HepG2 (cell line): Measurements from ENCODE around the gene SOX11. TPM values are rescaled to one million over a fixed set of nuclear protein-coding genes. Genes with fewer than 3 reads are reported as not detected.

Experiments used
- ATAC-seq: fragments of 200-7000 bp; cut with Tn5 transposase; 3 replicates; pipeline ENCODE4 v1.9.1; 2020; ENCODE audit warnings: mild to moderate bottlenecking, moderate library complexity
- BruUV-seq: library from RNA; stranded (reverse); fragments of 400-500 nt; replicated peaks from 2 replicates; lab custom pipeline; 2021; lab: Mats Ljungman, UMichigan
- CTCF ChIA-PET: fragments of 300-600 bp; formaldehyde crosslinking; extraction: SDS; loops from one replicate; lab custom pipeline; 2021; ENCODE audit warnings: low total read pairs, inconsistent platforms, low intra/inter-chr PET ratio; lab: Yijun Ruan, JAX
- POLR2A ChIA-PET: fragments of 350-600 bp; sonication (Branson Sonifier 250); formaldehyde crosslinking; loops from one replicate; lab custom pipeline; 2020; ENCODE audit warnings: antibody characterized with exemption, inconsistent platforms; lab: Yijun Ruan, JAX
- DNase-seq: peaks from one replicate; pipeline ENCODE4 v3.0.0-alpha.2; 2015; ENCODE audit warnings: low spot score
- FAIRE-seq: peaks from 3 replicates; lab custom pipeline; 2011; peaks lifted over from hg19 to GRCh38; lab: Jason Lieb, UNC
- H2AFZ ChIP-seq: one replicate; pipeline ENCODE4 v1.6.1; 2011; ENCODE audit warnings: low read length, inconsistent platforms
- H3K27ac ChIP-seq: fragments of 300-600 bp; 3 replicates; pipeline ENCODE4 v1.8.0; 2011; ENCODE audit warnings: mixed run types, mild to moderate bottlenecking, mixed read lengths, low read length, inconsistent platforms; ENCODE audit not compliant: insufficient read depth; ENCODE audit errors: extremely low read length
- H3K27me3 ChIP-seq, 2 experiments: fragments of 200-600 bp in 1 of 2; 2 replicates in 1 of 2; 3 replicates in 1 of 2; pipeline versions ENCODE4 v1.6.0 to v1.8.0; 2011; ENCODE audit warnings: low read length in 2 of 2, mild to moderate bottlenecking in 2 of 2, moderate library complexity in 2 of 2, inconsistent platforms in 1 of 2; ENCODE audit not compliant: insufficient read depth in 2 of 2, control insufficient read depth in 1 of 2
- H3K36me3 ChIP-seq, 2 experiments: fragments of 200-600 bp in 1 of 2; replicated peaks in 1 of 2; 2 replicates in 1 of 2; 3 replicates in 1 of 2; pipeline versions ENCODE4 v1.5.1 to v1.8.0; 2011; ENCODE audit warnings: low read length in 2 of 2, inconsistent platforms in 1 of 2; ENCODE audit not compliant: insufficient read depth in 2 of 2, control insufficient read depth in 1 of 2
- H3K4me1 ChIP-seq: 2 replicates; pipeline ENCODE4 v1.5.1; 2012; ENCODE audit warnings: low read length, inconsistent platforms; ENCODE audit not compliant: insufficient read depth
- H3K4me2 ChIP-seq: 2 replicates; pipeline ENCODE4 v1.6.0; 2011; ENCODE audit warnings: low read depth, low read length, inconsistent platforms
- H3K4me3 ChIP-seq, 3 experiments: fragments of 200-600 bp in 1 of 3; sonication (generic), shearing (Covaris generic) in 1 of 3; replicated peaks in 1 of 3; 2 replicates each; pipeline ENCODE4 v1.5.1; 2011 to 2016; ENCODE audit warnings: low read length in 3 of 3, inconsistent platforms in 2 of 3, low read depth in 2 of 3, mild to moderate bottlenecking in 2 of 3, control low read depth in 1 of 3, mixed read lengths in 1 of 3; ENCODE audit not compliant: insufficient read depth in 1 of 3
- H3K79me2 ChIP-seq: one replicate; pipeline ENCODE4 v1.6.1; 2011; ENCODE audit warnings: low read length, inconsistent platforms; ENCODE audit not compliant: insufficient read depth
- H3K9ac ChIP-seq: 2 replicates; pipeline ENCODE4 v1.6.0; 2011; ENCODE audit warnings: mild to moderate bottlenecking, low read depth, low read length, inconsistent platforms; ENCODE audit not compliant: insufficient read depth
- H3K9me3 ChIP-seq: 2 replicates; pipeline ENCODE4 v1.5.1; 2012; ENCODE audit warnings: mild to moderate bottlenecking, low read length
- H4K20me1 ChIP-seq: 2 replicates; pipeline ENCODE4 v1.6.0; 2011; ENCODE audit warnings: inconsistent platforms, mild to moderate bottlenecking, low read length, moderate library complexity; ENCODE audit not compliant: insufficient read depth
- GLMP ChIP-seq: sonication (generic); formaldehyde crosslinking; IDR thresholded peaks from 2 replicates; pipeline ENCODE4 v1.9.0; 2021; ENCODE audit warnings: missing genetic modification reagents, mild to moderate bottlenecking, borderline replicate concordance
- HIVEP1 ChIP-seq: sonication (generic); formaldehyde crosslinking; IDR thresholded peaks from 2 replicates; pipeline ENCODE4 v1.4.0; 2020; ENCODE audit warnings: mild to moderate bottlenecking, missing genetic modification reagents
- RAD21 ChIP-seq: fragments of 450-650 bp; formaldehyde crosslinking; IDR thresholded peaks from 2 replicates; pipeline ENCODE4 v1.5.0; 2020; ENCODE audit warnings: mild to moderate bottlenecking
- RBM39 ChIP-seq: fragments of 200-400 bp; formaldehyde crosslinking; IDR thresholded peaks from one replicate; pipeline ENCODE4 v1.6.1; 2018; ENCODE audit warnings: antibody characterized with exemption, mild to moderate bottlenecking, low read depth, low read length; ENCODE audit not compliant: poor library complexity, severe bottlenecking
- ZNF138 ChIP-seq: sonication (generic); formaldehyde crosslinking; IDR thresholded peaks from 2 replicates; pipeline ENCODE4 v1.5.0; 2020; ENCODE audit warnings: mild to moderate bottlenecking, low read depth, missing genetic modification reagents
- ZNF740 ChIP-seq: sonication (generic); formaldehyde crosslinking; IDR thresholded peaks from 2 replicates; pipeline ENCODE4 v1.4.0; 2020; ENCODE audit warnings: missing genetic modification reagents
- ZNF792 ChIP-seq: IDR thresholded peaks from 2 replicates; pipeline ENCODE4 v1.6.1; 2016
- ZNF800 ChIP-seq: sonication (generic); formaldehyde crosslinking; IDR thresholded peaks from 2 replicates; pipeline ENCODE4 v1.4.0; 2020; ENCODE audit warnings: missing genetic modification reagents
- in situ Hi-C: cut with HindIII; loops from 2 replicates; pipeline ENCODE4 v1.10.0; 2017; ENCODE audit warnings: low pct_unique_long_range_greater_than_20kb; ENCODE audit not compliant: extremely low pct_ligation_motif_present
- intact Hi-C: fragments of 100-400 bp; cut with micrococcal nuclease; formaldehyde crosslinking; loops from one replicate; pipeline ENCODE4 v1.10.0; 2022; ENCODE audit not compliant: unreplicated experiment
- polyA plus RNA-seq, 8 experiments: library from polyadenylated mRNA; depleted of rRNA in 3 of 8; stranded (reverse) in 7 of 8; unstranded in 1 of 8; fragments of >200 nt; fragmentation: Illumina TruSeq in 4 of 8; extraction: Trizol in 4 of 8; gene quantifications; 2 replicates each; pipeline versions ENCODE4 v1.2.1 to v1.2.3, GENCODE V29; 2011 to 2016; ENCODE audit warnings: low read depth in 4 of 8, missing spikeins in 1 of 8, mixed read lengths in 1 of 8; ENCODE audit not compliant: insufficient read depth in 1 of 8
- total RNA-seq, 5 experiments: library from RNA; depleted of rRNA; stranded (reverse); fragments of >200 nt; fragmentation: Illumina TruSeq; extraction: Trizol; gene quantifications; 2 replicates each; pipeline ENCODE4 v1.2.3, GENCODE V29; 2016; ENCODE audit warnings: low read depth in 1 of 5

Gene SOX11
- total and polyA plus RNA-seq, 2 of the 13 experiments (the other 11 are each of a cell fraction or from before 2014, with no cell fraction given): not detected

GRCh38 chr2:5725794-5726463 is 33.7 kb downstream of the SOX11 start (continued):
- no peak for TF ChIP-seq GLMP (CRISPR knock-in tag)
- no peak for TF ChIP-seq HIVEP1 (CRISPR knock-in tag)
- TF ChIP-seq ZNF792 (CRISPR knock-in tag): no peak
- no peak for TF ChIP-seq ZNF138

- in situ Hi-C loops: no loop called here
- no peaks in the 10 kb centered on the region for H3K27me3 ChIP-seq
- ChIA-PET CTCF (no interaction called here), POLR2A (no interaction called here)
- BruUV-seq: no TSS peak
- no peaks in the 10 kb centered on the region for H3K36me3 ChIP-seq
- H3K9ac ChIP-seq: no peak overlapping the region
- ATAC-seq: no peak
- no peak for FAIRE-seq
- no peaks in the 10 kb centered on the region for H3K79me2 ChIP-seq
- no peak for TF ChIP-seq ZNF740 (CRISPR knock-in tag)
- no peak for TF ChIP-seq ZNF800 (CRISPR knock-in tag)
- TF ChIP-seq RAD21 (CRISPR knock-in tag): no peak
- no peak for TF ChIP-seq RBM39
- no peak overlapping the region for H3K4me2 ChIP-seq
- intact Hi-C loops: no loop called here
- H3K9me3 ChIP-seq: no peaks in the 10 kb centered on the region; the same call in 1 of the 2 replicates
- no peak for DNase-seq
- no peak overlapping the region for H3K27ac ChIP-seq
- no peaks in the 10 kb centered on the region for H3K4me1 ChIP-seq
- H2AFZ ChIP-seq: no peak overlapping the region
- no peaks in the 10 kb centered on the region for H4K20me1 ChIP-seq
- H3K4me3 ChIP-seq: no peak overlapping the region
Observed at GRCh38 chr2:5727235-5727634, 35.1 kb downstream of the SOX11 start.
